Hematopoietic multipotent progenitor cell treated with erythropoietin and hydrocortisone succinate and interleukin-3 and kit ligand, for 4 days (in vitro differentiated cells): Measurements from ENCODE around the gene TXLNB.
"Not testable (repeated sequence)": the region's sequence is repeated elsewhere in the genome, so short reads cannot be mapped to it uniquely, and the experiment has no call there.

ENCODE experiments used
- DNase-seq: peaks from one replicate; pipeline ENCODE4 v3.0.0-alpha.2; 2015

The TXLNB gene

DNA sequence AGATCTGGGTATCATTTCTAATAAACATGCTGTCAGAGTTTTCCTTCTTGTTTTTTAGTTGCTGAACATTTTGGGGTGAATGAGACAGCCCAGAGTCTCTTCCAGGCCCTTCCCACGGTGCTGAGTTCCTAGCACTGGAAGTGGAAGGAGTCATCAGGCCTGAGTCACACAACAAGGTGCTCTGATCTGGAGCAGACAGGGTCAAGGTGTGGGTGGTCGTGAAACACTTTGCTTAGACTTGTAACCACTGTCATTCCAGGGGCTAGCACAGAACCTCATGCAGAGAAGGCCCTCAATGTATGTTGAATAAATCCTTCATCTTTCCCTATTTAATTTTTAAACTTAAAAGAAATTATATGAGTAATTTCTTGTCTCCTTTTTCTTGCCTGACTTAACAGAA lies 60.6 kb downstream of the TXLNB start:
- no peak for DNase-seq

DNA sequence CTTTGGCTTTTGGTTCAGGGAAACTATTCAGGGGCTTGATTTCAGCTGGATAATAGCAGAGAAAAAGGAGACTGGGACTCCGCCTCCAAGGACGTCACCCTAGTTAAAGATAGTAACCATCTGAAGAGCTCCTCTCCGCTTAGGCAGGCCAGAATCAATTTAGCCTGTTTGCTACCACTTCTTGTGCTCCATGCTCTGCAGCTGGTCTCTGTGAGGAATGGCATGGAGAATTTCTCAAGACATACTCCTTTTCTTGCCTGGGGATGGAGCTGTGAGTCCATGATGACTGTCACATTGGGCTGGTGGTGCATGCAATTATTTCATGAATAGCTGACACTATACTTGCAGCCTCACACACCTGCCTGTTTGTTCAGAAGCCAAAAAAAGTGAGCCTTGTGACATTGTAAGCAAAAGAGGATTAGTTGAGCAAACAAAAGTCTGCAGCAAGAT lies 61.4 kb downstream of the TXLNB start:
- peak; percentile 48 for DNase-seq

DNA sequence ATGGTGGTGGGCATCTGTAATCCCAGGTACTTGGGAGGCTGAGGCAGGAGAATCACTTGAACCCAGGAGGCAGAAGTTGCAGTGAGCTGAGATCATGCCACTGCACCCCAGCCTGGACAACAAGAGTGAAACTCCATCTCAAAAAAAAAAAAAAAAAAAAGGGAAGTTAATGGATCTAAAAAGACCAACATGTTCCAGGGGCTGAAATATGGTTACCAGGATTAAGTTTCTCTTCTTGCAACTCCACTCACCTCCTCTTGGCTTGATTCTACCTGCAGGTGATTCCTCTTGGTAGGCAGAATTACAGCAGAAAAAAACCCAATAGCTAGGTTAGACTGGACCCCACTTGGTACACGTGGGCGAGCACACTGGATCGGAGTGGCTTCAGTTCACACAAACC lies 63.4 kb downstream of the TXLNB start:
- DNase-seq = peak; percentile 30

- no peak for DNase-seq
Measured at GRCh38 chr6:139219746-139220145, 72.1 kb downstream of the TXLNB start.

GRCh38 chr6:139219271-139219729 lies 72.5 kb downstream of the TXLNB start:
- DNase-seq = peak; percentile 96

GRCh38 chr6:139212460-139212859 lies 79.3 kb downstream of the TXLNB start:
- DNase-seq = not testable (repeated sequence)

DNA sequence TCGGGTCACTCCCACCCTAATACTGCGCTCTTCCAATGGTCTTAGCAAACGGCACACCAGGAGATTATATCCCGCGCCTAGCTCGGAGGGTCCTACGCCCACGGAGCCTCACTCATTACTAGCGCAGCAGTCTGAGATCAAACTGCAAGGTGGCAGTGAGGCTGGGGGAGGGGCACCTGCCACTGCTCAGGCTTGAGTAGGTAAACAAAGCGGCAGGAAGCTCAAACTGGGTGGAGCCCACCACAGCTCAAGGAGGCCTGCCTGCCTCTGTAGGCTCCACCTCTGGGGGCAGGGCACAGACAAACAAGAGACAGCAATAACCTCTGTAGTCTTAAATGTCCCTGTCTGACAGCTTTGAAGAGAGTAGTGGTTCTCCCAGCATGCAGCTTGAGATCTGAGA lies 81.0 kb downstream of the TXLNB start:
- DNase-seq = not testable (repeated sequence)

DNA sequence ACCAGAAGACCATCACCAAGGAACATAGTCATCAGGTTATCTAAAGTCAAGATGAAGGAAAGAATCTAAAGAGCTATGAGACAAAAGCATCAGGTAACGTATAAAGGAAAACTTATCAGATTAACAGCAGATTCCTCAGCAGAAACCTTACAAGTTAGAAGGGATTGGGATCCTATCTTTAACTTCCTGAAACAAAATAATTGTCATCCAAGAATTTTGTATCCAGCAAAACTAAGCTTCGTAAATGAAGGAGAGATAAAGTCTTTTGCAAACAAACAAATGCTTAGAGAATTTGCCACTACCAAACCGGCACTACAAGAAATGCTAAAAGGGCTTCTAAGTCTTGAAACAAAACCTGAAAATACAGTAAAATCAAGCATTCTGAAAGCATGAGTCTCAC lies 86.0 kb downstream of the TXLNB start:
- no peak for DNase-seq

DNA sequence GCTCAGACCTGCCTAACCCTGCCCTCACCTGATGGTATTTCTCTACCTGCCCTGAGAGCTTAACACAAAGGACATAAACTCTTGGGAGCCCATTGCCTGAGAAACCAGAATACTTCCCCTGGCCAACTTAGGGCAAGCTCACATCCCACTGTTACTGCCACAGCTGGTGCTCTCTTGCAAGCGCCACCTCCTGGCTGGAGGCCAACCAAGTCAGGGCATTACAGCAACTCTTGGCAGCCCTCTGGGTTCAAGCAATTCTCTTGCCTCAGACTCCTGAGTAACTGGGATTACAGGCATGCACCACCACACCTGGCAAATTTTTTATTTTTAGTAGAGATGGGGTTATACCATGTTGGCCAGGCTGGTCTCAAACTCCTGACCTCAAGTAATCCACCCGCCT lies 86.8 kb downstream of the TXLNB start:
- peak; percentile 13 for DNase-seq

- no peak for DNase-seq
Measured at GRCh38 chr6:139201378-139201777, 90.4 kb downstream of the TXLNB start.

- no peak for DNase-seq
Measured at GRCh38 chr6:139198529-139199288, 93.1 kb downstream of the TXLNB start.

DNA sequence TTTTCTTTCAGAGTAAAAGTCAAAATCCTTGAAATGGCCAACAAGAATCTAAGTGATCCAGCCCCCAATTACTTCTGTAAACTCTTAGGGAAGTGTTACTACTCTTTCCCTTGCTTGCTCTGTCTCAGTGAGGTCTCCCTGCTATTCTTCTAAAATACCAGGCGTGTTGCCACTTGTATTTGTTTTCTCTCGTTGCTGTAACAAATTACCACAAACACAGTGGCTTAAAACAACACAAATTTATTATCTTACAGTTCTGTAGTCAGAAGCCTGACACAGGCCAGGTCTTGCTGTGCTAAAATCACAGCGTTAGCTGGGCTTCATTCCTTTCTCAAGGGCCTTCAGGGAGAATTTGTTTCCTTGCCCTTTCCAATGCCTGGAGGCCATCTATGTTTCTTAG lies 97.1 kb downstream of the TXLNB start:
- no peak for DNase-seq
